NCI-H1694 treated with DMSO at 0.1 percent for 48 hours (cell line): Measurements from ENCODE around the gene TUBB4B.

Experiments
- DNase-seq: peaks from one replicate; lab custom pipeline; 2025; lab: John Stamatoyannopoulos, UW

The TUBB4B gene

DNA sequence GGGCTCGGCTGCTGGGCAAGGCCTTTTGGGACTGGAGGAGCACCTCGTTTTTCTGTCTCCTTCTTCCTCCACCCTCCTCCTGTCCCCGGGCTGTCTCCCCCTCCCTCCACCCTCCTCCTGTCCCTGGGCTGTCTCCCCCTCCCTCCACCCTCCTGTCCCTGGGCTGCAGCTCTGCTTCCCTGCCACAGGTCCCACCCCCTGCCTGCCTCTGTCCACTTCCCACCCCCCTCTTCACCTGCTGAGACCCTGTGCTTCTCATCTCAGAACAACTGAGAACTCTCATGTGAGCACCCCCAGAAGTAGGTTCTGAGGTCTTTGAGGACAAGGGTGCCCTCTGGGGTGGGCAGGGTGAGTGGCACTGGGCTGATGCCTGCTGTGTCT, 30.6 kb downstream of the TUBB4B start:
- no peak for DNase-seq

DNA sequence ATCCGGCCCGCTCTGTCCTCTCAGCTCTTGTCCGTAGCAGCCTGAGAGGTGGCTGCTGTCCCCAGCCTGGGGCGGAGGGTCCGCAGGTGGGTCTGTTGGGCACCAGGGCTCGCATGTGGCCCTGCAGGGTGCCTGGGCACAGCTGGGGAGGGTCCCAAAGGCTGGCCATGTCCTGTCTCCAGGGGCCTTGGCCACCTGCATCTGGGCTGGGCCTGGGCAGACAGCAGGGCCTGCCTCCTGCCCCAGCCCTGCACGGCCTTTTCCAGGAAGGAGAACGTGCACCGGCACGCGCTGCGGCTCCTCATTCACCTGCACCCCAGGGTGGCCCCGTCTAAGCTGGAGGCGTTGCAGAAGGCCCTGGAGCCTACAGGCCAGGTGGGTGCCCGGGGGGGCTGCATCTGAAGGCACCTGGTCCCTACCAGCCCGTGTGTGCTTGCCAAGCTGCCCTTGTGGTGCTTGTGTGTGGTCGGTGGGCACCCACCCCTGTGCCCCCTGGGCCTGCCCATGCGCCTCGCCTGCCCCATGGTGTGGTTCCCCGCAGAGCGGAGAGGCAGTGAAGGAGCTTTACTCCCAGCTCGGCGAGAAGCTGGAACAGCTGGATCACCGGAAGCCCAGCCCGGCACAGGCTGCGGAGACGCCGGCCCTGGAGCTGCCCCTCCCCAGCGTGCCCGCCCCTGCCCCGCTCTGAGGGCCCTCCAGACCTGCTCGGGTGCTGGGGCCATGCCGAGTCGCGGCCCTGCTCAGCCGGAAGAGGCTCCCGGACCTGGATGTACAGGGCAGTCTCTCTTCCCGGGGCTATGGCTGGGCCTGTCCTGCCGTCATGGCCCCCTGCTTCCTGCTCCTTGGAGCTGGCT, 31.4 kb downstream of the TUBB4B start:
- no peak for DNase-seq

DNA sequence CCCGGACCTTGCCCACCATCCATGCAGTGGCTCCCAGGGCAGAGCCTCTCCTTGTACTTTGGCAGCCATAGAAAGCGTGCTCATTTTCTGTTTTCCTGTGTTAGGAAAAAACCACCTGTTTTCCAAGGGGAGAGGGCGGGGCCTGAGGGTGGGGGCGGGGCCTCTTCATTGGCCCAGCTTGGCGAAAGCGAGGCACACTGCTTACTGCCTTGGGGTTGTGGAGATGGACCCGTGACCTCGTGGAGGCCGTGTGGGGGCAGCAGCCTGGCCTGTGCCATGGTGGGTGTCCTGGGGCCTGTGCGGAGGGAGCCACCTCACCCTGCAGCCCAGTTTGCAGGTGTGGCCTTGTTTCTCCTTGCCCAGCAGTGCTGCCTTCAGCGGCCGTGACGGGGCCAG, 32.0 kb downstream of the TUBB4B start:
- DNase-seq: no peak

DNA sequence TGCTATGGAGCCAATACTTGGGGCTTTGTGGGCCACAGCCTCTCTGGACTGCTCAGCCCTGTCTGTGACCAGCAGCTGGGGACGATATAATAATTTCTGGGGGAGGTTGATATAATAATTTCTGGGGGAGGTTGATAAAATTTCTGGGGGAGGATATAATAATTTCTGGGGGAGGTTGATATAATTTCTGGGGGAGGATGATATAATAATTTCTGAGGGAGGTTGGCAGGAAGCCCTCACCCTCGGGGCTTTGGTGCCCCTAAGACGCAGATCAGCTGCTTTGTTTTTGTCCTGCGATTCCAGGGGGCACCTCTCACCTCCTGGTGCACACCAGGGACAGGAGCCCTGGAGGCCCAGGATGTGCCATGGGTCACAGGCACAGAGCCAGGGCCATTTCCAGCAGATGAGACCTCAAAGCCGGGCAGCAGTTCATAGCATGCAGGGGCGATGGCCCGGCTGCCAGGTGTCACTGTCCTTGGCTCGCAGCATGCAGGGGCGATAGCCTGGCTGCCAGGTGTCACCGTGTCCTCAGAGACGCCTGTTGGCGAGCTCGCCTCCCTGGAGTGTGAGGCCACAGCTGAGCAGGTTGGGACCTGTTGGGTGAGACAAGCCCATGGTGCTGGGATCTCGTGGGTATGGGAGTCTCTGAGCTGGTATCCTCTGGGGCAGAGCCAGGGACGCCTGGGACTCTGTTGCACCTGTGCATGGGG, 32.7 kb downstream of the TUBB4B start:
- DNase-seq: no peak

DNA sequence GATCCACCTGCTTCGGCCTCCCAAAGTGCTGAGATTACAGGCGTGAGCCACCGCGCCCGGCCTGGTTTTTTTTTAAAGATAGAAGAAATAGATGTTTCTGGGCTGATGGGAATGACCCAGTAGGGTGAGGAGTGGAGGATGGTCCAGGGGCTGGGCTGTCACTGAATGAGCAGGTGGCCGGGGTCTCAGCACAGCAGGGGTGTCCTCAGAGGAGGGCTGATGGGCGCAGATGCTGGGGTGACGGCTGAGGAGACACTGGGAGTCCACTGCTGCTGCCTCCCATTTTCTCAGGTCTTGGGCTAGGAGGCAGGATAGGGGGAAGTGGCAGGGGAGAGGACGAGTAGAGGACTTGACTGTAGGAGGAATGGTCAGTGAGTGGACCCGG, 34.1 kb downstream of the TUBB4B start:
- DNase-seq: no peak

DNA sequence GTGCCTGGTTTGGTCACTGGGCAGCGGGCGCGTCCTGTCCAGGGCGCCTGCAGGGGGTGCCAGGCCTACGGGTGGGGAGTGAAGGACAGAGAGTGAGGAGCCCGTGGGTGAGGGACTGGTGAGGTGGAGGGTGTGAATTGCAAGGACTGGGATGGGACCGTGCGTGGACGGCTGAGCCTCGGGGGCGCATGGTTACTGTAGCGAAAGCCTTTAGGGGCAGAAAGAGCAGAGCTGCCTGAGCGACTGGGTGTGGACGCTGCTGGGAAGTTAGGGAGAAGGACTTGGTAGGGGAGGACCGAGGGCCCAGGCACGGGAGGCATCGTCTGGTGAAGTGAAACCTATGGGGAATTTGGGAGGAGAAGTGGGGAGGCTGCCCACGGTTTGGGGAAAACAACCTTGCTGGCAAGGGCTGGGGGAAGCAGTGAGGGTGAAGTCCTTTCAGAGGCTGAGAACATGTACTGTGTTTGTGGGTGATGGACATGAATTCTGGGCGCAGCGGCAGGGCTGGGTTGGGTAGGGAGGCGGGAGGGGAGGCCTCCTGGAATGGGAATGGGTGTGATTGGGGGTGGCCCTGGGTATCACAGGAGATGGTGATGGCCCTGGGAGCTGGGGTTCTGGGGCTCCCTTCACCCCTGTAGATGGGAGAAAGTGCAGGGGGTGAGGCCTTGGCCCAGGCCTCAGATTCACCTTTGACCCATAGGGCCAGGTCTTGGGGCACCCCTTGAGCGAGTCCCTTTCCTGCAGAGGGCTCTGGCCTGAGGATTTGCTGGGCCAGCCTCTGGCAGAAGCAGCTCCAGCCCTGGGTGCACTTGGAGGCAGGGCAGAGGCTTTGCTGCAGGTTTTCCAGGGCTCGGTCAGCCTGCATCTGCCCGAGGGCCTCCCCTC, 34.7 kb downstream of the TUBB4B start:
- no peak for DNase-seq

DNA sequence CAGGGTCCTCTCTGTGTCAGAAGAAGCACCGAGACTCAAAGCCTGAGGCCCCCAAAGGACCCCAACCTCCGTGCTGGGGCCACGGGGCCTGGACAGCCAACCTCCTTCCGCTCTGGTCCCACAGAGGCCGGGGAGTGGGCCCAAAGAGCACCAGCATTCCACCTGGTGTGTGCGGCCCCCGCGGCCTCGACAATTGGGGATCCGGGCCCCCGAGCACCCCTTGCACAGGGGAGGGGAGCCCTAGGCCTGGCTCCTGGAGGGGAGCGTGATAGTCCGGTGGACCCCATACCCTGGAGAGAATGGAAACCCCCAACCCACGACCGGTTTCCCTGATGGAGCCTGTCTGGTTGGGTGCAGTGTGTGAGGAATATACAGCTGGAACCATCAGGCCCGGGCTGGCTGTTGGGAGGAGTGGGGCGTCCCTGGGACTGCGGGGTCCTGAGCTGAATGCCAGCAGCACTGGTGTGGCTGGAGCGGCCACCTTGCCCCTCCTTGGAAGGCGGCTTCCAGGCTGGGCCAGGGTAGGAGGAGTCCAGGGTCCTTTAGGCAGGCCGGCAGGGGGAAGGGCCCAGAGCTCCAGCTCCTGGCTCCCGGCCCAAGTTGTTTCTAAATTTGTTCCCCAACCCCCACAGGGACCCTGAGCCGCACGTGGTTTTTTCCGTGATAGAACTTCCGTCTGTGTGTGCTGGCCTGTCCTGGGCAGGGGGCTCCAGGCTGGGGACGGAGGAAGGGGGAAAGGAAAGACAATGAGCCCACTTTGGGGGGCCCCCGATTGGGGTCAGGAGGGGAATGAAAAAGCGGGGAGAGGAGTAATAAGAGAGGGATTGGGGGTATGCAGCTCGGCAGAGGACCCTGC, 35.6 kb downstream of the TUBB4B start:
- no peak for DNase-seq

DNA sequence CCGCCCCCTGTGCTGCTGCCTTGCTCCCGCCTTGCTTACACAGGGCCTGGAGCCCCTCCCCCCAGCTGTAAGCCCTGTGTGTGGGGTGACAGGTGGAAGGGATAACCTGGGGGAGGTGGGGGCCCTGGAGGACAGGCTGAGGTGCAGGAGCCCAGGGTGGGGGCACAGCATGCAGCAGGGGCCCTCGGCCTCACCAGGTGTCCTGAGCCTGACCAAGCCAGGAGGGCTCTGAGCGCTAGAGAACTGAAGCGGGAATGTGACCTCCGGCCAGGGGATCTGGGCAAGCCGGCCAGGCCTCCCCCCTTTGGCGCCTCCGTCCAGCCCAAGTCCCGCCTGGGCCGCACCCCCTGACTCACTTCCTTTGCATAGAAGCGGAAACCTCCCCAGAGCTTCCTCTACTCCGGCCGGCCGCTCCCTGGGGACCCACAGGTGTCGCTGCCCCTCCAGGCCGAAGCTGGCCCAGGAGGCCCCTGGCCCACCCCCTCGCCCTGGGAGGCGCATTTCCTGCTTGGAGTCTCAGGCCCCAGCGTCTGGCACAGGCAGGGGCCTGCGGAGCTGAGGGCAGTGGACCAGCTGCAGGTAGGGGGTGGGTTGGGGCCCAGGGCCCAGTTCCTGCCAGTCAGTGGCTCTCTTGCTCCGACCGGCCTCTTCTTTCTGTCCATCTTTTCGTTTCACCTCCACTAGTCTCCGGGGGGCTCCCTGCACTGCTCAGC, 36.4 kb downstream of the TUBB4B start, which contains the start of gene TOR4A:
TSS of gene TOR4A (plus strand) at position 398 of the 713 bp plus-strand sequence. CDS start 964 bp downstream, outside the sequence.
- no peak for DNase-seq

DNA sequence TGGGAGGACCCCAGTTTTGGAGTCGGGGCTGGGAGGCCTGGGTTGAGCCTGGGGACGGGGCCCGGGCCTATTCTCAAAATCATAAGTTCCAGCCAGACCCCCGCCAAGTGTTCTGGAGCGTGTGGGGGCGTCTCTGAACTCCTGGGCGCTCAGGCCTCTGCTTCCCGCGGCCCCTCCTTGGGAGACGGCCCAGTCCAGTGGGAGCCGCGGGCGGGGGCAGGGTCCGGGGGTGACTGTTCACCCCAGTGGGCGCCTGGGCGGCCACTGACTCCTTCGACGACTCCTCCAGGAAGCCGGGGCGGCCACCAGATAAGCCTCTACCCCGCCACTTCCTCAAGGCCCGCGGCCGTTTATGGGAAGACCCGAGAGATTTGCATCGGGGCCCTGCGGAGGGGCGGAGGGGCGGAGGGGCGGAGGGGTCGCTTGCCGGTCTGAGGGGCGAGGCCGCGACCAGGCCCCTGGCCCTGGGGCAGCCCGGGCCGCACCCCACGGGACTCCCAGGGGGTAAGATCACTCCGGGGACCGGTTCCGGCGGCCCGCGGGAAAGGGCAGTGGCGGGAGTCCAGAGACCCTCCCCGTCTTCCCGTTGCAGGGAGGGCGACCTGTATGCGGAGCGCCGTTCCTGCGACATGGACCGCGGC, 37.1 kb downstream of the TUBB4B start:
- no peak for DNase-seq

DNA sequence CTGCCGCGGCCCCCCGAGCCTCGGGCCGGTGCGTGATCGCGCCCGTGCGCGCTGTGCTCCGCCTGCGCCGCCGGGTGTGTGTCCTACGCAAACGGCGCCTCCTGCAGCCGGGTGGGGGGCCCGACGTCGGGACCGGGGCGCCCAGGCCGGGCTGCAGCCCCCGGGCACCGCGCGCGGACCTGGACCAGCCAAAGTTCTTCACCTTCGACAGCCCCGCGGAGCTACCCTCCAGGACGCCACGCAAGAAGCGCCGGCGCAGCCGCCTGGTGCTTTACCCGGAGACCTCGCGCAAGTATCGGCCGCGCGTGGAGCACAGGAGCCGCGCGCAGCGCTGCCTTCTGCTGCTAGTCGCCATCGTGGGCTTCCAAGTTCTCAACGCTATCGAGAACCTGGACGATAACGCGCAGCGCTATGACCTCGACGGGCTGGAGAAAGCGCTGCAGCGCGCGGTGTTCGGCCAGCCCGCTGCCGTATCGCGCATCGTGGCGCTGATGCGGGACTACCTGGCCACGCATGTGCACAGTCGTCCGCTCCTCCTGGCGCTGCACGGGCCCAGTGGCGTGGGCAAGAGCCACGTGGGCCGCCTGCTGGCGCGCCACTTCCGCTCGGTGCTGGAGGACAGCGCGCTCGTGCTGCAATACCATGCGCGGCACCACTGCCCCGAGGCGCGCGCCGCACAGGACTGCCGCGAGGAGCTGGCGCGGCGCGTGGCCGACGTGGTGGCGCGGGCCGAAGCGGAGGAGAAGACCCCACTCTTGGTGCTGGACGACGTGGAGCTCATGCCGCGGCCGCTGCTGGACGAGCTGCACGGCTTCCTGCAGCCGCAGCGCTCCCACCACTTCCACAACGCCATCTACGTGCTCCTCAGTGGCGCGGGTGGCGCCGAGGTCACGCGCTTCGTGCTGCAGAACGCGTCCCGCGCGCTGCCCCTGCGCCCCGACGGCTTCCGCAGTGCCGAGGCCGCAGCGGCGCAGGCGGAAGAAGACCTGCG, 37.9 kb downstream of the TUBB4B start:
- no peak for DNase-seq

DNA sequence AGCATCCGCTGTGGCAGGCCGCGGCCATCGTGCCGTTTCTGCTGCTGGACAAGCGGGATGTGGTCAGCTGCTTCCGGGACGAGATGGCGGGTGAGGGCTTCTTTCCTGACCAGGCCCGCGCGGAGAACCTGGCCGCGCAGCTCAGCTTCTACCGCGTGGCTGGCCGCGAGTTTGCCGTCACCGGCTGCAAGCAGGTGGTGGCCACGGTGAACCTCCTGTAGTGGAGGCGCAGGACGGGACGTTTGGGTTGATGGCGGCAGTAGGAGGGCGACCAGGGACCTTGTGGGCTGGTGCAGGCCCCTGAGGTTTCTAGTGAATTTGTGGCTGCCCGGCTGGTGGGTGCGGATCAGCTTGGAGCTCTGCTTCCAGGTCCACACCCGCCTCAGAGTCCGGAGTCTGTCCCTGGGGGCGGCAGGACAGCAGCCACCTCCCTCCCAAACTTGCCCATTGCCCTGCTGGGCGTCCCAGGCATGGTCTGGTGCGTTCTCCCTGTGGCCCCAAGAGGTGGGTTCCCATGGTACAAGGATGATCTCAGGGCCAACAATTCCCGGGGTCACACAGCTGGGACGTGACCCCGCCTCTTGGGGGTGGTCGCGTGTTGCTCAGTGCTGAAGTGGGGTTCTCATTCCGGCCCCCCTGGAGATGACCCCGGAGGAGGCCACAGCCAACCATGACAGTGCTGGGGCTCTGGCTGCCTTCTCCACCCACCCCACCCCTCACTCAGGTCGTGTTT, 38.8 kb downstream of the TUBB4B start:
- no peak for DNase-seq

DNA sequence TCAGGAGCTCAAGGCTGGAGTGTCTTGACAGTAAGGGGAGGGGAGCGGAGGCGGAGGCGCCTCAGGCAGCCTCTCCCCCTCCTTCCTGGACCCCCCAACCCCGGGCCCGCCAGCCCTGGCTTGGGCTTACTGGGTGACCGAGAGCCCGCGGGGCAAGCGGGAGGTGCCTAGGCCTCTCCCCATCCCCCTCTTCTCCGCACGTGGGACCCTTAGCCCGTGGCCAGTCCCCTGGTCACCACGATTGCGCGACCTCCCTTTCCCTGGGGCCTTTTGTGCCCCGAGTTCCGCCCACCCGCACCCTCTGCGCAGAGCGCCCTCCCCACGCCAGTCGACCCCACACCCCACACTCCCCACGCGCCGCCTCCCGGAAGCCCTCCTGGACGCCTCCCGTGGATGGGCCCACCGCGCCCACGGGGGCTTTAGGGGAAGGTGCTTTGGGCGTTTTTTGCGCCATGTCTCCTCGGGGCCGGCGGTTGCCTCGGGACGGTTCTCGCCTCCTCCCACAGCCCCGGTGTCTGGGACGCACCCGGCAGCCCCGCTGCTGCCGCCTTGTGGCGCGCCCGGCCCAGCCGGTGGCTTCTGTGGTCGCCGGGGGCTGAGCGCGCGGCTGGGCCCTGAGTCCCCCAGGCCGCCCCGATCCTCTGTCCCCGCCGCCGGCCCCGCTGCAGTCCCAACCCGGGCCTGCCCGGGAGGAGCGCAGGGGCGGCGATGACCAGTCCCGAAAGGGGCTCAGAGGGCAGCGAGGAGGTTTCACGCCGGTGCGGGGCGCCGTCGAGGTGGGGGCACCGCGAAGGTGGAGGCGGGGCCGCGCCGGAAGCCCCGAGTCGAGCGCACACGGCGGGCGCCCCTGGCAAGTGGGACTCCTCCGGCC, 39.6 kb downstream of the TUBB4B start:
- no peak for DNase-seq

DNA sequence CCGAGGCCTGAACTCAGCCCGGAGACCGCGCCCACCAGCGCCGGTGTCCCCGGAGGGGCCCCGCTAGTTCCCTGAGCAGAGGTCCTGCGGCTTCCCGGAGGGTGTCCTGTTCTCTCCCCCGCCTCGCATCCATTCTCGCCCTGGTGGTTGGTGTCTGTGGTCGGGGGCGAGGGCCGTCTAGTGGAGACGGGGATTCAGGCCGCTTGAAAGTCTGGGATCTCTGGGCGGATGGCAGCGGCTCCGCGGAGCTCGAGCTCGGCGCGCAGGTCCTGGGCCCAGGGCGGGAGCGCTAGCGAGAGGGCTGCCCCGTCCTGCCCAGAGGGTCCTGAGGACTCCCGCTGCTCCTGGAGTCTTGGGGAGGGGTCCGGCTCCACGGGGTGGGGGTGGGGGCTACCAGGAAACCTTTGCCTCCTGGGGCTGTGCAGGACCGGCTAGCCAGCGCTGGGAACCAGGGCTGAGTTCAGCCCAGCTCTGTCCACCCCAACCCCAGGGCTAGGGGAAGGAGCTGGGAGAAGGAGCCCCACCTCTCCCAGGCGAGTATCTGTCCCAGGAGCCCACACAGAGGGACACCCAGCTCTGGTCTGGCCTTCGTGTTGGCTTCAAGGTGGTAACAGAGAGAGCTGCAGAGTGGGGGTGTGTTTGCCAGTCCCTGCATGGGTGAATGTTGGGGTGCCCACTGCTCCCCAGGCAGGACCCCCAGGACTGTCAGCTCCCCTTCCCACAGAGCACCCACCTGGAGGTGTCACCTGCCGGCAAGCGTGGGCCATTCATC, 40.4 kb downstream of the TUBB4B start:
- no peak for DNase-seq

DNA sequence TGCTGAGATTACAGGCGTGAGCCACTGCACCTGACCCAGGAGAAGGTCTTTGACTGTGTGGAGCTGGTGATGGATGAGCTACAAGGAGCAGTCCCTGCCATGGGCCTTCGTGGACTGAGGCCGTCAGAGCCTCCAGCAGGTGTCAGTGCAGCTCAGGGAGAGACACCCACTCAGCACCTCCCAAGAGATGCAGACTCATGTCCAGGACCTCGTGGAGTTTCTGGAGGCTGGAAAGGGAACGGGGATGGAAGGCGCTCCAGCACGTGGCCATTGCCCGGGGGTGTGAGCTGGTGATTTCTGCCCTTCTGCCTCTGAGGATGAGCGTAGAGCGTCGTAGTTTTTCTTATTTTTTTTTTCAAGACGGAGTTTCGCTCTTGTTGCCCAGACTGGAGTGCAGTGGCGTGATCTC, 45.9 kb downstream of the TUBB4B start:
- peak; percentile 13 for DNase-seq

DNA sequence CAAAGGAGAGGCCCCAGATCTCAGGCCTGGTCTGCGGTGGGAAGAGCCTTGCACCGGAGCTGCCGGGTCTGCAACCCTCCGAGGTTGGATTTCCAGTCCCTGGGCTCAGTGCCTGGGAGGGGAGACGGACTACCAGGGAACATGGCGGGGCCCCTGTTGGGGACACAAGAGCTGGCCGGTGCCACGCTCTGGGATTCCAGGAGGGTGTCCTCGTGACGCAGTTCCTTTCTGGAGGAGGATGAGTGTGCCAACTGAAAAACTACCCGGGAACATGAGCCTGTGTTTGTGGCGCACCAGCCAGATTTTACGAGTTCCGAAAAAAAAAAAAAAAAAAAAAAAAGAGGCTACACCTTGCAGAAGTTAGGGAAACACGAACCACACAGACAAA, 52.0 kb downstream of the TUBB4B start:
- DNase-seq: no peak
